Activated CD4-positive, alpha-beta T cell treated with anti-CD3 and anti-CD28 coated beads, Interleukin-2, amount 50 U/mL, for 24 hours (primary cell): ENCODE measurements around the gene SLC47A1.
"Not testable (repeated sequence)": the region's sequence is repeated elsewhere in the genome, so short reads cannot be mapped to it uniquely, and the experiment has no call there.

ENCODE experiments used
- DNase-seq, 2 donors: peaks; one replicate each; pipeline ENCODE4 v3.0.0-alpha.2; 2020; ENCODE audit warnings: low read depth in 1 of 2, low spot score in 1 of 2

The SLC47A1 gene

DNA sequence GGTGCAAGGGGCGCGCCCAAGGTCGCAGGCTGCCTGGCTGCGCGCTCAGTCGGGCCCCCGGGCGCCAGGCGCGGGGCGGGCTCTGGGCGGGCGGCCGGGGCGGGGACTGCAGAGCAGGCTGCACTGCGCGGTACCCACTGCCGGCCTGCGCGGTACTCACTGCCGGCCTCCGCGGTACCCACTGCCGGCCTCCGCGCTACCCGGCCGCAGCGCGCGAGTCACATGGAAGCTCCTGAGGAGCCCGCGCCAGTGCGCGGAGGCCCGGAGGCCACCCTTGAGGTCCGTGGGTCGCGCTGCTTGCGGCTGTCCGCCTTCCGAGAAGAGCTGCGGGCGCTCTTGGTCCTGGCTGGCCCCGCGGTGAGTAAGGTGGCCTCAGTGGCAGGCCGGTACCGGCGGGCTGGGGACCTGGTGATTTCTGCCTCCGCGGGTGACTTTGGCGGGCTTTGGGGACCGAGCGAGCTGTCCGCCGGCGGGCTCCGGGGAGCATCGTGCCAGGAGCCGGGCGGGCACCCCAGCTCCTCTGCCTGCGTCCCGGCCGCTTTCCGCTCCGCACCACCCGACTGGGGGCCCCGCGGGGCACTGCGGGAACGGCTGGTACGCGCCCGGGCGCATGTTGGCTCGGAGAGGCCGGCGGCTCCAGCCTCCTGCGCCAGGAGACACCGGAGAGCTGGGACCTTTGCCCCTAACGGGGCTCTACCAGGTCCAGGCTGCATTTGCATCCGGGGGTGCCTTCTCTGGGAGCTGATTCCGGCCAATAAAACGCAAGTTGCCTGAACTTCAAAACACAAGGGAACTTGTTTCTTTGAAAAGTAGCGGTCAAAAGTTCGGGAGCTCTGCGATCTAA is at the start of gene SLC47A1:
SLC47A1 (plus strand) TSS at position 137 of the 844 bp plus-strand sequence; CDS start at position 223, 86 bp downstream.
- no peak for DNase-seq

- no peak for DNase-seq
Measured at GRCh38 chr17:19485800-19486340, 47.8 kb upstream of the SLC47A1 start.

GRCh38 chr17:19486351-19487023 is 47.2 kb upstream of the SLC47A1 start:
- DNase-seq: no peak

DNA sequence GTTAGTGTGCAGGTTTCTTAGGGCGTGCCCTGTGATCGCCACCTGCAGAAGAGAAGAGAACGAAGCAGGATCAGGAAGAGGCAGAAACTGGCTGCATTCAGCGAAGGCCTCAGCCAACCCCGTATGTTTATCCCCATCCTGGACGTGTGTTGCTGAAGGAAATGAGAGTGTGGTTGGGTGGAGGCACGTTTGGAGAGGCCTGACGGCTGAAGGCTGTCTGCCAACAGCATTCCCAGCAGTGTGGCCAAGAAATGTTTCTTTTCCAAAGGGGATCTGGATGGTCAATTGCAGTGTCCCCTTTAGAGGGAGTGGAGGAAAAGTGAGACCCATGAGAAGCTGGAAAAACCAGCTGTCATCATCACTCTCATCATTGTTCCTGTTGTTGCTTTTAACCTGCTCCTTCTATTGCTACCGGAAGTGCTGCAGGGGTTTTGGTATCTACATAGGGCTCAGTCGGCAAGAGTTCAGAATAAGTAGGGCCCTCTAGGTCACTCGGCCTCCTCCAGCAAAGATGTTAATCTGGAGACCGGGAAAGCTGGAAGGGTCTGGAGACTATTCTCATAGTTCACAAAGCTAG is 46.5 kb upstream of the SLC47A1 start:
- DNase-seq: no peak

DNA sequence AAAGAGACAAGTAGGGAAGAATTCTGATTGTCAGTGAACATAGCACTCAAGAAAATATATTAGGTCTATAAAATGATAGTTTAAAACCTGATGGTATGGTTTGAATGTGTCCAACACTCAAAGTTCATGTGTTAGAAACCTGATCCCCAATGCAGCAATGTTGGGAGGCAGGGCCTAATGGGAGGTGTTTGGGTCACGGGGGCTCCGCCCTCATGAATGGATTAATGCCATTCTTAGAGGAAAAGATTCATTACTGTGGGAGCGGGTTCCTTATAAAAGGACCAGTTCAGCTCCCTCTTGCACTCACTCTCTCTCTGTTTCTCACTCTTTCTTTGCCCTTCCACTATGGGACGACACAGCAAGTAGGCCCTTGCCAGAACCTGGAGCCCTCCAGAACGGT is 41.5 kb upstream of the SLC47A1 start:
- no peak for DNase-seq

DNA sequence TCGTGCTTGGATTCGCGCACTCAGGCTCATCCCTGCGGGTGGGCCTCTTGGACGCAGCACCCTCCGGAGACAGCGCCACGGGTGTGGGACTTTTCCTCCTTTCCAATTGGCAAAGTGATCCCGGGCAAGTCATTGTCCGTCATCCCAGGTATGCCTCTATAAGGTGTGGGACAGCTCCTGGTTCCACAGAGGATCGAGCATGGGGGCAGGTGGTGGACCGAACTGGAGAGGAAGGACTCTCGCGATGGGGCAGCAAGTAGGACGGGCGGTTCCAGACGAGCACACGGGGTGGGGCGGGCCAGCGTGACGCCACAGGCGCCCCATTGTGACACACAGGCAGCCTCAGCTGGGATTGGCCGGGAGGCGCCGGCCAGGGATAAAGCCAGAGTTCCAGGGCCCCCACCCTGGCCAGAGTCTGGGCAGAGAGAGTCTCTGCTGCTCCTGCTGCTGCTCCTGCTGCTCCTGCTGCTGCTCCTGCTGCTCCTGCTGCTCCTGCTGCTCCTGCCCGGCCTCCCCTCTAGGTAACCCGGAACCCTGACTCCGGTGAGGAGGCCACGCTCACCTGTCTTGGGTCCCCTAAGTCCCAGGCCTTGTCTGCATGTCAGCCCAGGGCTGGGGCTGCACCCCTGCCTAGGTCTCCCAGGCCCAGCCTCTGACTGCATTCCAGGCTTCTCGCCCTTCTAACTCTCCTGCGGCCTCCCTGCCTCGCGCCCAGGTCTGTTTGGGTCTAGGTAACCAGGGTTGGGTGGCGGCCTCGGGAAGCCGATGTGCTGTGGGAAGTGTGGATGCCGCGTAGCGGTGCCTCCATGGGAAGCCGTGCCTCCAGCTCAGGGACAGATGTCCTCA is 38.5 kb upstream of the SLC47A1 start:
- no peak for DNase-seq

DNA sequence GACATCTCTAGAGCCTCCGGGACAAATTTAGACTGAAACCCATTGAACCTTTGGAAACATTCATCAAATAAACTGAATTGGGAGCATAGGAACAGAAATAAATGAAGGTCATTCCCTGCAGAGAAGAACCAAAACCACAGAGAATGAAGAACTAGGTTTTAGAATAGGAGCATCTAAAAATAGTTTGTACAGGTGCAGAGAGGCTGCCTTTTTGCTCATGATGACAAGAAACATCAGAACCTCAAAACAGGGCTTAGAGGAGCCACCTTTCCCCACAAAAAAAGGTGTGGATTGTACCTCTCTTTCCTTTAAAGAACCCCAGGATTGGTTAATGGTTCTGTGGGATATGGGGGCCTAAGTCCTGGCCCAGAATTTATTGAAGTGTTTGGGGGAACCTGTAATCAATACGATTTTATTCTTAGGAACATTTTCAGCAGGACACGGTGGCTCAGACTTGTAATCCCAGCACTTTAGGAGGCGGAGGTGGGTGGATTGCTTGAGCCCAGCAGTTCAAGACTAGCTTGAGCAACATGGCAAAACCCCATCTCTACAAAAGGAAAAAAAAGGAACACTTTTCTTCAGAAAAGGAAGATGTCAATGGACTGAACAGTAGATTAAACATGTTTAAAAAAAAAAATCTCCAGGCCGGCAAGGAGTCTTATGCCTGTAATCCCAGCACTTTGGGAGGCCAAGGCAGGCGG is 37.7 kb upstream of the SLC47A1 start:
- no peak for DNase-seq

DNA sequence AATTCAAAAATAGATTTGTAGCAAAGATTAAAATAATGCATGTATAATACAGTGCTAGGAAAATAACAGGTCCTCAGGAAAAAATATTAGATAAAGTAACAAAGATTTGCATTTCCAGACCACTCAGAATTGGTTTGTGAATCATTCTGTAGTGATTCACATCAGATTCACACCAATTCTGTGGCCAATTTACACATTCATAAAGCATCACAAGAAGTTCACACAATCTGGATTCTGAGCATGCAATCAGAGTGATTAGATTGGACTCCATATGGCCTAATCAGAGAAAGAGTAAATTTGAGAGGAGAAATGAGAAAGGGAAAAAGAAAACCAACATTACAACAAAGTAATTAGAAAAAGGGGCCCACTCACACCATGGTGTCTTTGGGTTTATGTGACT is 36.0 kb upstream of the SLC47A1 start:
- no peak for DNase-seq

GRCh38 chr17:19501219-19501618 is 32.4 kb upstream of the SLC47A1 start:
- DNase-seq: no peak

DNA sequence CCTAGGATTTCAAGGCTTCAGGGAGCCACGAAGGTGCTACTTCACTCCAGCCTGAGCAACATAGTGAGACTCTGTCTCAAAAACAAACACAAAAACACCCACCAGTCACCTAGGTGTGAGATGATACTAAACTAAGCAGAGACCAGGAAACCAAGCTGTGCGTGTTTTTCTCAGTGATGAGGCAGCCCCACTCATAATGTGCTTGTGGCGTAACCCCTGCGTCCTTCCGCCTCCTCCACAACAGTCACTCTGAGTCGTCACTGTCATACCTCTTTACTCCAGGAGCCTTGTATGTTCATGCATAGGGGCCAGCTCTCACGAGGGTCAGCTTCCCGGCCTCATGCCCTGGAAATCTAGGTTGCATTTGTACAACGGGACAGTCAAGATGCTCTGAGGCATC is 31.1 kb upstream of the SLC47A1 start:
- no peak for DNase-seq

- not testable (repeated sequence) for DNase-seq
Measured at GRCh38 chr17:19505561-19505960, 28.1 kb upstream of the SLC47A1 start.

GRCh38 chr17:19507775-19508576 is 25.7 kb upstream of the SLC47A1 start:
- DNase-seq: peak; percentile 81 to 92

DNA sequence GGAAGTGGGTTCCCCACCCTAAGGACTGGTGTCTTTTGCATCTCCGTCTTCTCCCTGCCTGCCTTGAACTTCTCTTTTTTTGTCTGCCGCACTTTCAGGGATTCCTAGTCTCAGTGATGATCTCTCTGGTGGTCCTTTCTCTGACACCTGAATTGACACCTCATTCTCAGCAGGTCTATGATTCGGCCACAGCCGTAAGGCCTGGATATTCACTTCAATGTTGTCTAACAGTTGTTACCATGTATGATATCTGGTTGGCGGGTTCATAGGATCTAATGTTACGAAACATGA is 25.1 kb upstream of the SLC47A1 start:
- no peak for DNase-seq

DNA sequence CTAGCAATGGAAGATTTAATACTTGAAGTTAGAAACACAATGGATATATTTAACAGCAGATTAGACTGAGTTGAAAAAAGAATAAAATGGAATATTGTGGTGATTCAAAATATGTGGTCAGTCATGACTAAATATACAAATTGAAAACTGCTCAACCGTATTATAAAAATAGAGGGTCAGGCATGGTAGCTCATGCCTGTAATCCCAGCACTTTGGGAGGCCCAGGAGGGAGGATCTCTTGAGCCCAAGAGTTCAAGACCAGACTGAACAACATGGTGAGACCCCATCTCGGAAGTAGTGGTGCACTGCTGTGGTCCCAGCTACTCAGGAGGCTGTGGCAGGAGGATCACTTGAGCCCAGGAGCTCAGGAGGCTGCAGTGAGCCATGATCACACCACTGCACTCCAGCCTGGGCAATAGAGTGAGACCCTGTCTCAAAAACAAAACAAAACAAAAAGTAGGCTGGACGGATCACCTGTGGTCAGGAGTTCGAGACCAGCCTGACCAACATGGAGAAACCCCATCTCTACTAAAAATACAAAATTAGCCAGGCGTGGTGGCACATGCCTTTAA is 24.3 kb upstream of the SLC47A1 start:
- DNase-seq: not testable (repeated sequence)

DNA sequence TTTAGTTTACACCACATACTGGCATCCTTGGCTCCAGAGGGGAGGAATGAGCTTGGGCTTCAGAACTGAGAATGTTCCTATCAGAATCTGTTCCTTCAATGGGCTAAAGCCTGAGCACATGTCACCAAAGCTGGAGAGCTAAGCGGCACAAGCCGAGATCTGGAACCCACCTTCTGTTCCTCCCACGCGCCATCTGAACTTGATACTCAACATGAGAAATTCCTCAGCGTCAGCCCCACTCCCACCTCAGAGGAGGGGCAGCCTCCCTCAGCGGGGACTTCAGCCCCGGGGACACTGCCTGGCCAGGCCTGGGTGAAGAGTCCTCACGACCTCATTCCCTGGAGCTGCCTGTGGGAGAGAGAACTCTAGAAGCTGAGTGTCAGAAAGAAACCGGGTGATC is 22.8 kb upstream of the SLC47A1 start:
- DNase-seq: no peak

- peak; percentile 50 to 55 for DNase-seq
Measured at GRCh38 chr17:19513897-19514488, 19.7 kb upstream of the SLC47A1 start.

- no peak for DNase-seq
Measured at GRCh38 chr17:19517699-19518098, 16.0 kb upstream of the SLC47A1 start.

- not testable (repeated sequence) for DNase-seq
Measured at GRCh38 chr17:19519388-19520291, 14.0 kb upstream of the SLC47A1 start.
